K562 (cell line): ENCODE measurements around the gene ERBB3. TPM values are rescaled to one million over a fixed set of nuclear protein-coding genes. Genes with fewer than 3 reads are reported as not detected.

Experiments used
- BDP1 ChIP-seq: IDR thresholded peaks from 3 replicates; pipeline ENCODE4 v1.6.1; 2011; ENCODE audit not compliant: insufficient read length, insufficient read depth
- DLX4 ChIP-seq: fragments of 250-450 bp; sonication (Bioruptor Pico); IDR thresholded peaks from 2 replicates; pipeline ENCODE4 v1.6.1; 2021; ENCODE audit warnings: mild to moderate bottlenecking
- ELK1 ChIP-seq: sonication (generic); formaldehyde crosslinking; IDR thresholded peaks from 2 replicates; pipeline ENCODE4 v1.8.1; 2022; ENCODE audit warnings: missing genetic modification reagents
- IRF9 ChIP-seq: fragments of 450-650 bp; IDR thresholded peaks from 2 replicates; pipeline ENCODE4 v1.6.1; 2016; ENCODE audit warnings: missing biosample characterization, missing genetic modification characterization
- KDM1A ChIP-seq, 2 experiments: fragments of 450-650 bp; IDR thresholded peaks; 2 replicates each; pipeline ENCODE4 v1.6.1; 2016; ENCODE audit warnings: mild to moderate bottlenecking in 2 of 2
- MGA ChIP-seq: fragments of 450-650 bp; IDR thresholded peaks from 2 replicates; pipeline ENCODE4 v1.6.1; 2016; ENCODE audit warnings: mild to moderate bottlenecking, moderate library complexity
- NR4A1 ChIP-seq, 2 experiments: fragments of 250-450 bp in 1 of 2; fragments of 450-650 bp in 1 of 2; sonication (Bioruptor Pico) in 1 of 2; IDR thresholded peaks; 2 replicates each; pipeline versions ENCODE4 v1.4.0 to v1.6.1; 2016 to 2020; ENCODE audit warnings: mild to moderate bottlenecking in 2 of 2, missing compliant biosample characterization in 1 of 2, missing genetic modification characterization in 1 of 2, moderate library complexity in 1 of 2
- SAFB ChIP-seq: fragments of 200-400 bp; formaldehyde crosslinking; IDR thresholded peaks from 2 replicates; pipeline ENCODE4 v1.6.1; 2017; ENCODE audit warnings: low read depth, low read length, borderline replicate concordance
- TAF7 ChIP-seq: fragments of 450-650 bp; IDR thresholded peaks from 2 replicates; pipeline ENCODE4 v1.6.1; 2016; ENCODE audit warnings: missing genetic modification characterization, missing compliant biosample characterization
- ZNF584 ChIP-seq: fragments of 200-800 bp; sonication (Bioruptor generic); IDR thresholded peaks from 2 replicates; pipeline ENCODE4 v1.6.1; 2016; ENCODE audit warnings: low read depth, mild to moderate bottlenecking, missing genetic modification characterization, missing compliant biosample characterization
- polyA plus RNA-seq, 8 experiments: library from polyadenylated mRNA; depleted of rRNA in 4 of 8; stranded (reverse) in 5 of 8; unstranded in 3 of 8; fragments of >200 nt; fragmentation: Nextera tagmentation in 2 of 8; fragmentation: Illumina TruSeq in 1 of 8; extraction: Ambion mirVana in 2 of 8; extraction: Trizol in 1 of 8; gene quantifications; 2 replicates each; pipeline versions ENCODE4 v1.2.1 to v1.2.3, GENCODE V29; 2011 to 2014; ENCODE audit warnings: inconsistent platforms in 1 of 8, missing spikeins in 1 of 8
- total RNA-seq, 7 experiments: library from RNA; depleted of rRNA in 6 of 7; stranded (reverse); fragments of >200 nt in 6 of 7; fragmentation: Illumina TruSeq in 2 of 7; extraction: Trizol in 2 of 7; gene quantifications; 2 replicates each; pipeline versions ENCODE4 v1.2.1 to v1.2.3, GENCODE V29; 2011 to 2021; ENCODE audit warnings: low replicate concordance in 1 of 7

Gene ERBB3
- total and polyA plus RNA-seq, 9 of the 15 experiments (the other 6 are each of a cell fraction or from before 2014, with no cell fraction given) = 1.5 to 5.4 (median 3.8) TPM

GRCh38 chr12:56041552-56042429 is 38.2 kb upstream of the ERBB3 start, which contains the start of gene RPS26 (continued):
- TF ChIP-seq MGA (no peak), IRF9 (tag) (0 out of 2 replicates have a peak, but pooled peaks have one; percentile 36), KDM1A (IDR thresholded peaks at IDR 0.05) (0 out of 4 replicates have a peak, but pooled peaks of 1 of the 2 experiments have one; percentile 12), BDP1 (no peak), NR4A1 (CRISPR knock-in tag; IDR thresholded peaks at IDR 0.05) (0 out of 2 replicates have a peak, but pooled peaks have one; percentile 5), NR4A1 (tag; IDR thresholded peaks at IDR 0.05) (peak; percentile 86), TAF7 (tag) (peak; percentile 98), DLX4 (CRISPR knock-in tag) (no peak), ELK1 (CRISPR knock-in tag) (no peak), ZNF584 (CRISPR knock-in tag) (peak; percentile 78; the same call in 1 of the 2 replicates), SAFB (no peak)
